Tibial artery (tissue), 4 donors: ENCODE data around the gene HPCAL4.

Experiments used
- DNase-seq, 2 donors: peaks; one replicate each; pipeline ENCODE4 v3.0.0-alpha.2; 2019
- H3K27ac ChIP-seq, 2 donors: fragments of 200-600 bp; sonication (generic) in 1 of 2; 1 replicate in 1 of 2; 2 replicates in 1 of 2; pipeline ENCODE4 v1.5.1; 2018 to 2019; ENCODE audit warnings: mild to moderate bottlenecking in 1 of 2
- H3K27me3 ChIP-seq, 2 donors: fragments of 200-600 bp; sonication (generic) in 1 of 2; one replicate each; pipeline versions ENCODE4 v1.5.1 to v1.6.0; 2016 to 2019
- H3K36me3 ChIP-seq, 3 donors: fragments of 200-600 bp; sonication (generic) in 2 of 3; one replicate each; pipeline ENCODE4 v1.5.1; 2016 to 2019; ENCODE audit warnings: mild to moderate bottlenecking in 2 of 3
- H3K4me1 ChIP-seq, 4 donors: fragments of 200-600 bp; sonication (generic) in 2 of 4; 1 replicate in 3 of 4; 2 replicates in 1 of 4; pipeline ENCODE4 v1.5.1; 2016 to 2019
- H3K4me3 ChIP-seq, 2 donors: fragments of 200-600 bp; sonication (generic) in 1 of 2; 1 replicate in 1 of 2; 2 replicates in 1 of 2; pipeline ENCODE4 v1.5.1; 2018 to 2019; ENCODE audit warnings: mild to moderate bottlenecking in 2 of 2
- H3K9me3 ChIP-seq, 3 donors: fragments of 200-600 bp; sonication (generic) in 1 of 3; one replicate each; pipeline ENCODE4 v1.5.1; 2016 to 2019
- intact Hi-C: fragments of 100-400 bp; cut with DNase I; formaldehyde crosslinking; loops from one replicate; pipeline ENCODE4 v1.15.0; 2023; ENCODE audit warnings: low total_unique reads
- TF ChIP-seq, protein P1 (sequence below), 2 experiments: fragments of 200-600 bp in 1 of 2; fragments of 450-650 bp in 1 of 2; IDR thresholded peaks; one replicate each; pipeline ENCODE4 v1.5.1; 2017 to 2019; ENCODE audit warnings: antibody characterized with exemption in 2 of 2, mild to moderate bottlenecking in 1 of 2, moderate library complexity in 1 of 2

The HPCAL4 gene

DNA sequence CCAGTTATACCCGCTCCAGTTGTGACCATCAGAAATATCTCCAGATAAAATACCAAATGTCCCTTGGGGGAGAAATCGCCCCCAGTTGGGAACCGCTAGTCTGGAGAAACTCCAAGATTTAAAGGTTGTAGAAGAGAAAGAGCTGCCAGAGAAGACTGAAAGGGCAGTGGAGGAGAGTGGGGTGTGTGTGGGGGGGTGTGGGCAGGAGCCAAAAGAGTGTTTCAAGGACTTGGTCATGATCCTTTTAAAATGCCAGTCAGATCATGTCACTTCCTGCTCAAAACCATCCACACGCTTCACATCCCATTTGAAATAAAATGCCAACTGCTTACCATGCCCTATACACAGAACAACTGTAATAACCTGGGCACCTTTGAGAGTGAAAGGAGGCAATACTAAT lies 48.4 kb downstream of the HPCAL4 start:
- TF ChIP-seq, protein P1, sequence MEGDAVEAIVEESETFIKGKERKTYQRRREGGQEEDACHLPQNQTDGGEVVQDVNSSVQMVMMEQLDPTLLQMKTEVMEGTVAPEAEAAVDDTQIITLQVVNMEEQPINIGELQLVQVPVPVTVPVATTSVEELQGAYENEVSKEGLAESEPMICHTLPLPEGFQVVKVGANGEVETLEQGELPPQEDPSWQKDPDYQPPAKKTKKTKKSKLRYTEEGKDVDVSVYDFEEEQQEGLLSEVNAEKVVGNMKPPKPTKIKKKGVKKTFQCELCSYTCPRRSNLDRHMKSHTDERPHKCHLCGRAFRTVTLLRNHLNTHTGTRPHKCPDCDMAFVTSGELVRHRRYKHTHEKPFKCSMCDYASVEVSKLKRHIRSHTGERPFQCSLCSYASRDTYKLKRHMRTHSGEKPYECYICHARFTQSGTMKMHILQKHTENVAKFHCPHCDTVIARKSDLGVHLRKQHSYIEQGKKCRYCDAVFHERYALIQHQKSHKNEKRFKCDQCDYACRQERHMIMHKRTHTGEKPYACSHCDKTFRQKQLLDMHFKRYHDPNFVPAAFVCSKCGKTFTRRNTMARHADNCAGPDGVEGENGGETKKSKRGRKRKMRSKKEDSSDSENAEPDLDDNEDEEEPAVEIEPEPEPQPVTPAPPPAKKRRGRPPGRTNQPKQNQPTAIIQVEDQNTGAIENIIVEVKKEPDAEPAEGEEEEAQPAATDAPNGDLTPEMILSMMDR (IDR thresholded peaks at IDR 0.05), result no peak
- no peaks in the 10 kb centered on the region for H3K27me3 ChIP-seq
- H3K27ac ChIP-seq, result peak overlapping the region; percentile 70 to 97
- no peaks in the 10 kb centered on the region for H3K36me3 ChIP-seq
- intact Hi-C loops, result no loop called here
- H3K4me3 ChIP-seq, result no peak overlapping the region
- peak; percentile 43 to 83 for DNase-seq
- H3K9me3 ChIP-seq, result no peaks in the 10 kb centered on the region
- H3K4me1 ChIP-seq, result peaks cover 4 to 73% (median 40%) of the 10 kb centered on the region in 4 donors

DNA sequence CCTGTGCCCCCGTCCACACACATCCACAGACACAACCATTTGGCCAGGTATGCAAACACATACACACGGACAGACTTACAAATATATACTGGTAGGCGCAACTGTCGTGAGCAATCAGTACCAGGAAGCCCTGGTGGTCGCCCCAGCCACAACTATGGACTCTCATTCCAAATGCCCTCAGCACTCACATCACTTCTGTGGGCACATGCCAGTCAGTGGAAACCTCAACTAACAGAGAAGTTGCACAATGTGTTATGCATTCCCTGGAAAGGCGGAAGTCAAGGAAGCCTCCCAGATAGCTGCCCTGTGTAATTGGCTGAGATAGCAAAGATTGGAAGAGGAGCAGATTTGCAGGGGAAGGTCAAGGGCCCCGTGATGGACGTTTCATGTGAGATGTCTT lies 50.4 kb downstream of the HPCAL4 start:
- no peaks in the 10 kb centered on the region for H3K36me3 ChIP-seq
- TF ChIP-seq, protein P1 (IDR thresholded peaks at IDR 0.05), result no peak
- H3K4me3 ChIP-seq, result no peak overlapping the region
- peaks cover 0 to 73% (median 25%) of the 10 kb centered on the region in 4 donors for H3K4me1 ChIP-seq
- no peak for DNase-seq
- no peaks in the 10 kb centered on the region for H3K27me3 ChIP-seq
- H3K27ac ChIP-seq, result peak overlapping the region; percentile 96 to 97
- no peaks in the 10 kb centered on the region for H3K9me3 ChIP-seq
- intact Hi-C loops, result no loop called here

DNA sequence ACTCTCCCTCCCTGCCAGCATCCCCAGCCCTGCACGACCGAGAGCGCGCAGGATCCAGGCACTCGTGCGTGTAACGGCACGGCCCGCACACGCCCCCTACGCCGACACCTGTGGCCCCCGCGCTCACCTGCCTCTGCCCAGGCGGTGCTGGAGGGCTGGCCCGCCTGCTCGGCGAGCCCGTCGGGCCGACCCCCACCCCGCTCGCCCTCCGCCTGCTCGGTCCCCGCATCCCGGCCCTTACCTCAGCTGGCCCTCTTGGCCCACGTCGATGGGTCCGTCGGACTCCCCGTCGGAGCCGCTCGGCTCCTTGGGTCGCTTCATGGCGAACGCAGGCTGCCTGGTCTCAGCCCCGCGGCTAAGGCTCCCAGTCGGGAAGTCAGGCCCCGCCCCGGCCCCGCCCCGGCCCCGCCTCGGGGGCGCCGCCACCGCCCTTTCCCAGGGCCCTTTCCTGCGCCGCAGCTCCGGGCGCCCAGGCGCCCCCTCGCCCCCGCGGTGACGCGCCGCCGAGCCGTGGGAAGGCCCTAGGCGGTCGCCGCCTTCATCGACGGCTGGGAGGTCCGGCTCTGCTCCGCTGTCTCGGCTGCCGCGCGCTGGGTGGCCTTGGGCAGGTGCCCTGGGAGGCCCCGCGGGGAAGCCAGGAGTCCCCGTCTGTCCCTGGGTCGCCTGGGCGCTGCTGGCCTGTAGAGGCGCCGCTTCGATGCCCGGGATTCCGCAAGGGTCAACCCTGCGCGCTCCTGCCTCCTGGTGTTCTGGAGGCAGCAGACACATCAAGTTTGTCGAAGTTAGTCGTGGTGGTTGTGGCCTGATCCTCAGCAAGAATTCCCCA lies 51.7 kb downstream of the HPCAL4 start, which contains the start of gene HEYL:
Gene HEYL (minus strand): TSS at position 339 of the 826 bp plus-strand sequence. CDS start 18 bp downstream, at position 321.
- TF ChIP-seq, protein P1 (IDR thresholded peaks at IDR 0.05), result peak; percentile 64 to 65
- Histone ChIP-seq H3K27ac (peak within 1 kb of the TSS; percentile 96 to 97), H3K36me3 (no peaks in the 10 kb centered on the region), H3K27me3 (no peaks in the 10 kb centered on the region), H3K4me3 (peak within 1 kb of the TSS; percentile 74 to 91), H3K4me1 (peaks cover 0 to 85% (median 27%) of the 10 kb centered on the region in 4 donors), H3K9me3 (no peaks in the 10 kb centered on the region)
- intact Hi-C loops, result no loop called here
- DNase-seq, result peak; percentile 74 to 91

DNA sequence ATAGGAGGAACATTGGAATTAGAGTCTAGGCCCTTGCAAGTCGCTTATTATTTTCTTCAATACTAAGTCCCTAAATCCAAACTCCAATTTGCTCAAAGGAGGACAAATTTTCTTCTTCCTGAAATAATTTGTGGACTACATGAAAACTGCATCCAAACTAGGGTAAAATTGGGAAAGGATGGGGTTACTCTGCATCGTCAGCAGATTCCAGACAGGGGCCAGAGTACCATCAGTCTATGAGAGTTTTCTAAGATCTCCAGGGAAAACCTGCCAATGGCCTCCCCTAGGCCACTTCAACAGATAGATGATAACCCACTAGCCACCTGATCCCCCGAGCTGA lies 52.3 kb downstream of the HPCAL4 start:
- TF ChIP-seq, protein P1 (IDR thresholded peaks at IDR 0.05), result no peak
- peak overlapping the region; percentile 96 to 97 for H3K27ac ChIP-seq
- no peaks in the 10 kb centered on the region for H3K36me3 ChIP-seq
- no peaks in the 10 kb centered on the region for H3K9me3 ChIP-seq
- H3K27me3 ChIP-seq, result no peaks in the 10 kb centered on the region
- peaks cover 0 to 88% (median 32%) of the 10 kb centered on the region in 4 donors for H3K4me1 ChIP-seq
- intact Hi-C loops, result no loop called here
- H3K4me3 ChIP-seq, result peak overlapping the region; percentile 74 to 91
- DNase-seq, result no peak

DNA sequence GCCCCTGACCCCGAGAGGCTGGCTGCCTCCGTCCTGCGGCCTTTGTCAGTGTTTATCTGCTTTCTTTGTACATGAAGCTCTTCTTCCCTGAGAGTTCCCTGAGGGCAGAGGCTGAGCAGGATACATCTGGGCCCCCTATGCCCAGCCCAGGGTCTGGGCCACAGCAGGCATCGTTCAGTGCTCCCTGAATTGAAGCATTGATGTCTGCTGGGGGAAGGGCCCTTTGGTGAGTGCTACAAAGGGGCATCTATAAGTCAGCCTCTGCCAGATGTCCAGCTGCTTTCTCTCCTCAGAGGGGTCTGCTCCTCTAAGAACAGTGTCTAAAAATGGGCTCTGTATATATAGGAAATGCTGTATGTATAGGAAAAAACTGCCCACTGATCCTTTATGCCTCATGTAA lies 53.9 kb downstream of the HPCAL4 start:
- peak overlapping the region; percentile 74 to 91 for H3K4me3 ChIP-seq
- intact Hi-C loops, result no loop called here

More for the DNA sequence above, 53.9 kb downstream of the HPCAL4 start:
- TF ChIP-seq, protein P1 (IDR thresholded peaks at IDR 0.05), result no peak
- Histone ChIP-seq H3K9me3 (no peaks in the 10 kb centered on the region), H3K4me1 (peaks cover 0 to 85% (median 36%) of the 10 kb centered on the region in 4 donors), H3K27ac (peak overlapping the region; percentile 96 to 97), H3K27me3 (no peaks in the 10 kb centered on the region), H3K36me3 (peaks cover 0 to under 1% (median under 1%) of the 10 kb centered on the region in 3 donors)
- DNase-seq, result no peak
